MG63 (cell line): ENCODE measurements around the gene PPP1R16B. TPM values are rescaled to one million over a fixed set of nuclear protein-coding genes. Genes with fewer than 3 reads are reported as not detected.
A peak's percentile ranks its signal among the peaks of the same experiment; 100 is the strongest.
"Not testable (repeated sequence)": the region's sequence is repeated elsewhere in the genome, so short reads cannot be mapped to it uniquely, and the experiment has no call there.

Source experiments
- DNase-seq: peaks from one replicate; pipeline ENCODE4 v3.0.0-alpha.2; 2020
- H3K27me3 ChIP-seq: fragments of 250-450 bp; sonication (Bioruptor Pico); 2 replicates; pipeline ENCODE4 v1.5.1; 2020; ENCODE audit warnings: mild to moderate bottlenecking, moderate library complexity
- H3K36me3 ChIP-seq: fragments of 250-450 bp; sonication (Bioruptor Pico); 2 replicates; pipeline ENCODE4 v1.5.1; 2020; ENCODE audit warnings: mild to moderate bottlenecking, moderate library complexity
- H3K4me3 ChIP-seq: fragments of 250-450 bp; sonication (Bioruptor Pico); 2 replicates; pipeline ENCODE4 v1.5.1; 2020; ENCODE audit warnings: mild to moderate bottlenecking, moderate library complexity
- H3K9me3 ChIP-seq: fragments of 250-450 bp; sonication (Bioruptor Pico); 2 replicates; pipeline ENCODE4 v1.5.1; 2020; ENCODE audit warnings: mild to moderate bottlenecking, moderate library complexity
- total RNA-seq: library from RNA; depleted of rRNA; stranded (reverse); fragments of >200 nt; shearing (Covaris generic); gene quantifications from 2 replicates; pipeline ENCODE4 v1.2.3, GENCODE V29; 2014; ENCODE audit warnings: low replicate concordance

The PPP1R16B gene
- total RNA-seq, 1 experiment from 2014 or later = not detected

- Histone ChIP-seq H3K36me3 (peaks cover 94% of the 10 kb centered on the region), H3K4me3 (no peak overlapping the region), H3K9me3 (no peaks in the 10 kb centered on the region), H3K27me3 (no peaks in the 10 kb centered on the region)
- no peak for DNase-seq
These were observed 136.4 kb downstream of the PPP1R16B start for GRCh38 chr20:38941726-38942389.

- H3K27me3 ChIP-seq = no peaks in the 10 kb centered on the region
- DNase-seq = no peak
- H3K36me3 ChIP-seq = peaks cover 94% of the 10 kb centered on the region
- no peak overlapping the region for H3K4me3 ChIP-seq
- no peaks in the 10 kb centered on the region for H3K9me3 ChIP-seq
These were observed 139.5 kb downstream of the PPP1R16B start for GRCh38 chr20:38945012-38945411.

- DNase-seq = no peak
- Histone ChIP-seq H3K4me3 (no peak overlapping the region), H3K9me3 (no peaks in the 10 kb centered on the region), H3K36me3 (peaks cover 94% of the 10 kb centered on the region), H3K27me3 (no peaks in the 10 kb centered on the region)
These were observed 141.3 kb downstream of the PPP1R16B start for GRCh38 chr20:38946836-38947235.

- DNase-seq = no peak
- Histone ChIP-seq H3K36me3 (peaks cover 94% of the 10 kb centered on the region), H3K9me3 (no peaks in the 10 kb centered on the region), H3K4me3 (no peak overlapping the region), H3K27me3 (no peaks in the 10 kb centered on the region)
These were observed 142.4 kb downstream of the PPP1R16B start for GRCh38 chr20:38947931-38948362.

GRCh38 chr20:38950254-38950653 is 144.8 kb downstream of the PPP1R16B start:
- no peak overlapping the region for H3K4me3 ChIP-seq
- no peaks in the 10 kb centered on the region for H3K27me3 ChIP-seq
- no peak for DNase-seq
- no peaks in the 10 kb centered on the region for H3K9me3 ChIP-seq
- H3K36me3 ChIP-seq = peaks cover 91% of the 10 kb centered on the region

- H3K9me3 ChIP-seq = no peaks in the 10 kb centered on the region
- H3K36me3 ChIP-seq = peaks cover 82% of the 10 kb centered on the region
- H3K4me3 ChIP-seq = no peak overlapping the region
- DNase-seq = no peak
- H3K27me3 ChIP-seq = no peaks in the 10 kb centered on the region
These were observed 146.1 kb downstream of the PPP1R16B start for GRCh38 chr20:38951611-38952010.

- Histone ChIP-seq H3K9me3 (no peaks in the 10 kb centered on the region), H3K27me3 (no peaks in the 10 kb centered on the region), H3K4me3 (no peak overlapping the region), H3K36me3 (peaks cover 76% of the 10 kb centered on the region)
- DNase-seq = no peak
These were observed 146.7 kb downstream of the PPP1R16B start for GRCh38 chr20:38952153-38952552.

GRCh38 chr20:38953630-38954340 is 148.3 kb downstream of the PPP1R16B start:
- Histone ChIP-seq H3K9me3 (no peaks in the 10 kb centered on the region), H3K36me3 (peaks cover 60% of the 10 kb centered on the region), H3K27me3 (no peaks in the 10 kb centered on the region), H3K4me3 (no peak overlapping the region)
- no peak for DNase-seq

GRCh38 chr20:38957235-38957876 is 151.9 kb downstream of the PPP1R16B start:
- Histone ChIP-seq H3K36me3 (peaks cover 26% of the 10 kb centered on the region), H3K4me3 (no peak overlapping the region), H3K27me3 (no peaks in the 10 kb centered on the region), H3K9me3 (no peaks in the 10 kb centered on the region)
- no peak for DNase-seq

- Histone ChIP-seq H3K4me3 (no peak overlapping the region), H3K9me3 (no peaks in the 10 kb centered on the region), H3K36me3 (peaks cover 20% of the 10 kb centered on the region), H3K27me3 (no peaks in the 10 kb centered on the region)
- no peak for DNase-seq
These were observed 152.5 kb downstream of the PPP1R16B start for GRCh38 chr20:38957915-38958485.

- not testable (repeated sequence) for H3K4me3 ChIP-seq, DNase-seq, H3K36me3 ChIP-seq, H3K27me3 ChIP-seq, H3K9me3 ChIP-seq
These were observed 154.7 kb downstream of the PPP1R16B start for GRCh38 chr20:38960187-38960687.

GRCh38 chr20:38961530-38962043 is 156.1 kb downstream of the PPP1R16B start:
- Histone ChIP-seq H3K27me3 (no peaks in the 10 kb centered on the region), H3K36me3 (peaks cover 6% of the 10 kb centered on the region), H3K9me3 (no peaks in the 10 kb centered on the region), H3K4me3 (peak overlapping the region; percentile 100)
- DNase-seq = no peak

- H3K36me3 ChIP-seq = peaks cover 6% of the 10 kb centered on the region
- no peaks in the 10 kb centered on the region for H3K27me3 ChIP-seq
- peak within 1 kb of the TSS; percentile 100 for H3K4me3 ChIP-seq
- no peaks in the 10 kb centered on the region for H3K9me3 ChIP-seq
- peak; percentile 97 for DNase-seq
These were observed 156.8 kb downstream of the PPP1R16B start, which contains the start of gene DHX35 for GRCh38 chr20:38962044-38962927. DHX35 (plus strand) TSS chr20:38962344; CDS start chr20:38962368, 24 bp downstream.

- peak overlapping the region; percentile 100 for H3K4me3 ChIP-seq
- no peaks in the 10 kb centered on the region for H3K27me3 ChIP-seq
- no peaks in the 10 kb centered on the region for H3K9me3 ChIP-seq
- DNase-seq = no peak
- peaks cover 6% of the 10 kb centered on the region for H3K36me3 ChIP-seq
These were observed 157.5 kb downstream of the PPP1R16B start for GRCh38 chr20:38962928-38963401.

GRCh38 chr20:38963745-38964144 is 158.2 kb downstream of the PPP1R16B start:
- no peak for DNase-seq
- H3K4me3 ChIP-seq = no peak overlapping the region
- peaks cover 6% of the 10 kb centered on the region for H3K36me3 ChIP-seq
- no peaks in the 10 kb centered on the region for H3K9me3 ChIP-seq
- H3K27me3 ChIP-seq = no peaks in the 10 kb centered on the region

GRCh38 chr20:38965264-38965663 is 159.8 kb downstream of the PPP1R16B start:
- H3K9me3 ChIP-seq = no peaks in the 10 kb centered on the region

More at GRCh38 chr20:38965264-38965663, 159.8 kb downstream of the PPP1R16B start:
- Histone ChIP-seq H3K4me3 (no peak overlapping the region), H3K36me3 (peaks cover 18% of the 10 kb centered on the region), H3K27me3 (no peaks in the 10 kb centered on the region)
- DNase-seq = no peak
